ENCODE measurements around the gene GNAI1. TPM values are rescaled to one million over a fixed set of nuclear protein-coding genes. Genes with fewer than 3 reads are reported as not detected.

GNAI1 gene
- total and polyA plus RNA-seq, 4 donors, result 8.9 to 38.7 (median 20.9) TPM

DNA sequence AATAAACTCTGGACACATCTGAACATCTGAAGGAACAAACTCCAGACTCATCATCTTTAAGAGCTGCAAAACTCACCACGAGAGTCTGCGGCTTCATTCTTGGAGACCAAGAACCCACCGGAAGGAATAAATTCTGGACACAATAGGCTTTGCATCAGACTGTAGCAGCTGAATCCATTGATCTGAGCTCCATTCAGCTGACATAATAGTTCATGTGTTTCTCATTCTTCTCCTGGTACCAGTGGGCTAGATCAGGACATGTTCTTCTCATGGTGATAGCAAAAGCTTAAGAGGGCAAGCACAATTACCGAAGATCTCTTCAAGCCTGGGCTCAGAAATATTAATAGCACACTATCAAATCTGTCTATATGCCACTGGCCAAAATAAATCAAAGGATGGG is 20.5 kb upstream of the GNAI1 start:
- TF ChIP-seq YY1 (IDR thresholded peaks at IDR 0.05), result no peak
- TF ChIP-seq, protein P1, sequence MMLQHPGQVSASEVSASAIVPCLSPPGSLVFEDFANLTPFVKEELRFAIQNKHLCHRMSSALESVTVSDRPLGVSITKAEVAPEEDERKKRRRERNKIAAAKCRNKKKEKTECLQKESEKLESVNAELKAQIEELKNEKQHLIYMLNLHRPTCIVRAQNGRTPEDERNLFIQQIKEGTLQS (IDR thresholded peaks at IDR 0.05), result no peak
- TF ChIP-seq HNF4A (conservative IDR thresholded peaks at IDR 0.05), result no peak
- no peak for TF ChIP-seq TAF1 (conservative IDR thresholded peaks at IDR 0.05)
- TF ChIP-seq, protein P2, sequence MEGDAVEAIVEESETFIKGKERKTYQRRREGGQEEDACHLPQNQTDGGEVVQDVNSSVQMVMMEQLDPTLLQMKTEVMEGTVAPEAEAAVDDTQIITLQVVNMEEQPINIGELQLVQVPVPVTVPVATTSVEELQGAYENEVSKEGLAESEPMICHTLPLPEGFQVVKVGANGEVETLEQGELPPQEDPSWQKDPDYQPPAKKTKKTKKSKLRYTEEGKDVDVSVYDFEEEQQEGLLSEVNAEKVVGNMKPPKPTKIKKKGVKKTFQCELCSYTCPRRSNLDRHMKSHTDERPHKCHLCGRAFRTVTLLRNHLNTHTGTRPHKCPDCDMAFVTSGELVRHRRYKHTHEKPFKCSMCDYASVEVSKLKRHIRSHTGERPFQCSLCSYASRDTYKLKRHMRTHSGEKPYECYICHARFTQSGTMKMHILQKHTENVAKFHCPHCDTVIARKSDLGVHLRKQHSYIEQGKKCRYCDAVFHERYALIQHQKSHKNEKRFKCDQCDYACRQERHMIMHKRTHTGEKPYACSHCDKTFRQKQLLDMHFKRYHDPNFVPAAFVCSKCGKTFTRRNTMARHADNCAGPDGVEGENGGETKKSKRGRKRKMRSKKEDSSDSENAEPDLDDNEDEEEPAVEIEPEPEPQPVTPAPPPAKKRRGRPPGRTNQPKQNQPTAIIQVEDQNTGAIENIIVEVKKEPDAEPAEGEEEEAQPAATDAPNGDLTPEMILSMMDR (IDR thresholded peaks at IDR 0.05; ENCODE audit: low read depth, low read length, missing input control), result no peak
- TF ChIP-seq HNF4G (IDR thresholded peaks at IDR 0.05), result no peak

DNA sequence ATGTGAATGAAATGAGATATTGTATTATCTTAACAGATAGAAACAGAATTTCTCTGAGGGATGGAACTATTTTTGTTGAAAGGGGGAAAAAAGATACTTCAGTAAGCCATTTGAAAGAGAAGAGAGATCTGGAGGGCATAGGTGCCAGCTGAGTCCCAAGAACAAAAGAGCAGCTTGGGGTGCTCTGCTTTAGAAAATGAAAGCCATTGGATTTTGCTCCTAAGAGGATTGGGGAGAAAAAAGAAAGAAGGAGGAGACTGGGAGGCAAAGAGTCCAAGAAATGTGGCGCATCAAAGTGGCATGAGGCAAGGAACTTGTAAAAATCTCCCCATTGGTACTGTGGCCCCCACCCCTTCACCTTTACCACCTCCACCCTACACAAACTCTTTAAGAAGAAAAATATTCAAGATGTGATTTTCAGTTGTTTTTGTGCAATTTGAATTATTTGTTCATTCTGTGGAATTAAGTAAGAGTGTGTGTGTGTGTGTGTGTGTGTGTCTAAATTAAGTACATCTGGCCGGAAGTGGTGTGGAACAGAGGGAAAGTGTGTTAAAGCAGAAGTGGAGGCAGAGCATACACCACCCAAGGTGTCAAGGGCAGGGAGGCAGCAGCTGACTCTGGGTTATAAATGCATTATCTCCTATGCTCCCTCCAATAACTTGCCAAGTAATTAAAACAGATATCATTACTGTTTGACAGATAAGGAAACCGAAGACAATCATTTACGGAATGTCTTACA is 9.9 kb upstream of the GNAI1 start:
- DNase-seq (ENCODE audit: low spot score), result no peak
- WGBS, result 72% methylated on average over 4 of the region's 4 CpGs

More for the DNA sequence above, 20.5 kb upstream of the GNAI1 start:
- H3K9ac ChIP-seq (ENCODE audit: low read depth in 1 of 2, low read length in 2 of 2), result no peak overlapping the region
- no peaks in the 10 kb centered on the region for H3K36me3 ChIP-seq (ENCODE audit: control insufficient read depth in 4 of 4, insufficient read depth in 3 of 4, low read depth in 1 of 4, low read length in 3 of 4)
- H3K9me3 ChIP-seq (ENCODE audit: control insufficient read depth in 4 of 4, low read length in 3 of 4), result no peaks in the 10 kb centered on the region
- H3K4me1 ChIP-seq (ENCODE audit: control insufficient read depth in 4 of 4, insufficient read depth in 4 of 4, low read length in 3 of 4), result no peaks in the 10 kb centered on the region
- H3K27me3 ChIP-seq (ENCODE audit: control insufficient read depth in 4 of 4, insufficient read depth in 4 of 4, low read length in 3 of 4), result no peaks in the 10 kb centered on the region
- H3K4me3 ChIP-seq (ENCODE audit: low read depth in 1 of 3, low read length in 3 of 3), result no peak overlapping the region
- WGBS, result 84% methylated on average over 4 of the region's 4 CpGs
- no peak for DNase-seq (ENCODE audit: low spot score)
- H3K27ac ChIP-seq (ENCODE audit: low read depth in 1 of 2, low read length in 2 of 2), result no peak overlapping the region

More for the DNA sequence above, 9.9 kb upstream of the GNAI1 start:
- Histone ChIP-seq H3K4me3 (ENCODE audit: low read depth in 1 of 3, low read length in 3 of 3) (no peak overlapping the region), H3K27ac (ENCODE audit: low read depth in 1 of 2, low read length in 2 of 2) (no peak overlapping the region), H3K9ac (ENCODE audit: low read depth in 1 of 2, low read length in 2 of 2) (no peak overlapping the region), H3K4me1 (ENCODE audit: control insufficient read depth in 4 of 4, insufficient read depth in 4 of 4, low read length in 3 of 4) (no peaks in the 10 kb centered on the region), H3K27me3 (ENCODE audit: control insufficient read depth in 4 of 4, insufficient read depth in 4 of 4, low read length in 3 of 4) (no peaks in the 10 kb centered on the region), H3K9me3 (ENCODE audit: control insufficient read depth in 4 of 4, low read length in 3 of 4) (no peaks in the 10 kb centered on the region), H3K36me3 (ENCODE audit: control insufficient read depth in 4 of 4, insufficient read depth in 3 of 4, low read depth in 1 of 4, low read length in 3 of 4) (no peaks in the 10 kb centered on the region)
- TF ChIP-seq RXRA (IDR thresholded peaks at IDR 0.05) (no peak), FOXA2 (IDR thresholded peaks at IDR 0.05) (no peak), JUND (IDR thresholded peaks at IDR 0.05) (no peak), TAF1 (conservative IDR thresholded peaks at IDR 0.05) (no peak), HNF4A (conservative IDR thresholded peaks at IDR 0.05) (no peak), NR2F2 (IDR thresholded peaks at IDR 0.05) (no peak), RAD21 (IDR thresholded peaks at IDR 0.05) (no peak), SP1 (IDR thresholded peaks at IDR 0.05) (no peak), EGR1 (IDR thresholded peaks at IDR 0.05; ENCODE audit: low read depth in 2 of 2) (no peak), GABPA (IDR thresholded peaks at IDR 0.05 in 1 of 2, conservative IDR thresholded peaks at IDR 0.05 in 1 of 2) (no peak), HNF4G (IDR thresholded peaks at IDR 0.05) (no peak), YY1 (IDR thresholded peaks at IDR 0.05) (no peak), FOXA1 (IDR thresholded peaks at IDR 0.05) (no peak)
- TF ChIP-seq, protein P3, sequence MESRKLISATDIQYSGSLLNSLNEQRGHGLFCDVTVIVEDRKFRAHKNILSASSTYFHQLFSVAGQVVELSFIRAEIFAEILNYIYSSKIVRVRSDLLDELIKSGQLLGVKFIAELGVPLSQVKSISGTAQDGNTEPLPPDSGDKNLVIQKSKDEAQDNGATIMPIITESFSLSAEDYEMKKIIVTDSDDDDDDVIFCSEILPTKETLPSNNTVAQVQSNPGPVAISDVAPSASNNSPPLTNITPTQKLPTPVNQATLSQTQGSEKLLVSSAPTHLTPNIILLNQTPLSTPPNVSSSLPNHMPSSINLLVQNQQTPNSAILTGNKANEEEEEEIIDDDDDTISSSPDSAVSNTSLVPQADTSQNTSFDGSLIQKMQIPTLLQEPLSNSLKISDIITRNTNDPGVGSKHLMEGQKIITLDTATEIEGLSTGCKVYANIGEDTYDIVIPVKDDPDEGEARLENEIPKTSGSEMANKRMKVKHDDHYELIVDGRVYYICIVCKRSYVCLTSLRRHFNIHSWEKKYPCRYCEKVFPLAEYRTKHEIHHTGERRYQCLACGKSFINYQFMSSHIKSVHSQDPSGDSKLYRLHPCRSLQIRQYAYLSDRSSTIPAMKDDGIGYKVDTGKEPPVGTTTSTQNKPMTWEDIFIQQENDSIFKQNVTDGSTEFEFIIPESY (IDR thresholded peaks at IDR 0.05), result no peak
- TF ChIP-seq, protein P2 (IDR thresholded peaks at IDR 0.05; ENCODE audit: low read depth, low read length, missing input control), result no peak
- TF ChIP-seq, protein P1 (IDR thresholded peaks at IDR 0.05), result no peak
- TF ChIP-seq, protein P4, sequence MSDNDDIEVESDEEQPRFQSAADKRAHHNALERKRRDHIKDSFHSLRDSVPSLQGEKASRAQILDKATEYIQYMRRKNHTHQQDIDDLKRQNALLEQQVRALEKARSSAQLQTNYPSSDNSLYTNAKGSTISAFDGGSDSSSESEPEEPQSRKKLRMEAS (IDR thresholded peaks at IDR 0.05), result no peak
- TF ChIP-seq, protein P5, sequence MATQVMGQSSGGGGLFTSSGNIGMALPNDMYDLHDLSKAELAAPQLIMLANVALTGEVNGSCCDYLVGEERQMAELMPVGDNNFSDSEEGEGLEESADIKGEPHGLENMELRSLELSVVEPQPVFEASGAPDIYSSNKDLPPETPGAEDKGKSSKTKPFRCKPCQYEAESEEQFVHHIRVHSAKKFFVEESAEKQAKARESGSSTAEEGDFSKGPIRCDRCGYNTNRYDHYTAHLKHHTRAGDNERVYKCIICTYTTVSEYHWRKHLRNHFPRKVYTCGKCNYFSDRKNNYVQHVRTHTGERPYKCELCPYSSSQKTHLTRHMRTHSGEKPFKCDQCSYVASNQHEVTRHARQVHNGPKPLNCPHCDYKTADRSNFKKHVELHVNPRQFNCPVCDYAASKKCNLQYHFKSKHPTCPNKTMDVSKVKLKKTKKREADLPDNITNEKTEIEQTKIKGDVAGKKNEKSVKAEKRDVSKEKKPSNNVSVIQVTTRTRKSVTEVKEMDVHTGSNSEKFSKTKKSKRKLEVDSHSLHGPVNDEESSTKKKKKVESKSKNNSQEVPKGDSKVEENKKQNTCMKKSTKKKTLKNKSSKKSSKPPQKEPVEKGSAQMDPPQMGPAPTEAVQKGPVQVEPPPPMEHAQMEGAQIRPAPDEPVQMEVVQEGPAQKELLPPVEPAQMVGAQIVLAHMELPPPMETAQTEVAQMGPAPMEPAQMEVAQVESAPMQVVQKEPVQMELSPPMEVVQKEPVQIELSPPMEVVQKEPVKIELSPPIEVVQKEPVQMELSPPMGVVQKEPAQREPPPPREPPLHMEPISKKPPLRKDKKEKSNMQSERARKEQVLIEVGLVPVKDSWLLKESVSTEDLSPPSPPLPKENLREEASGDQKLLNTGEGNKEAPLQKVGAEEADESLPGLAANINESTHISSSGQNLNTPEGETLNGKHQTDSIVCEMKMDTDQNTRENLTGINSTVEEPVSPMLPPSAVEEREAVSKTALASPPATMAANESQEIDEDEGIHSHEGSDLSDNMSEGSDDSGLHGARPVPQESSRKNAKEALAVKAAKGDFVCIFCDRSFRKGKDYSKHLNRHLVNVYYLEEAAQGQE (IDR thresholded peaks at IDR 0.05), result no peak
